H1 (cell line): ENCODE measurements around the gene PRDM1. TPM values are rescaled to one million over a fixed set of nuclear protein-coding genes. Genes with fewer than 3 reads are reported as not detected.

Experiments
- CTCF ChIA-PET: fragments of 300-600 bp; sonication (Branson Sonifier 250); formaldehyde crosslinking; loops from one replicate; lab custom pipeline; 2021; ENCODE audit not compliant: partially characterized antibody; lab: Charles Lee
- POLR2A ChIA-PET: fragments of 300-600 bp; sonication (Branson Sonifier 250); formaldehyde crosslinking; loops from one replicate; lab custom pipeline; 2021; ENCODE audit warnings: inconsistent platforms; ENCODE audit not compliant: partially characterized antibody; lab: Charles Lee
- DNase-seq, 2 experiments: peaks; one replicate each; pipeline versions ENCODE4 v3.0.0 to v3.0.0-alpha.2; 2010 to 2022; ENCODE audit warnings: low spot score in 2 of 2, low read depth in 1 of 2, mixed read lengths in 1 of 2
- FAIRE-seq: peaks from 2 replicates; lab custom pipeline; 2011; peaks lifted over from hg19 to GRCh38; lab: Jason Lieb, UNC
- H2AFZ ChIP-seq: 2 replicates; pipeline ENCODE4 v1.8.1; 2012; ENCODE audit warnings: low read length, inconsistent platforms
- H2AK5ac ChIP-seq: 2 replicates; pipeline ENCODE4 v1.6.1; 2013; ENCODE audit warnings: low read depth, low read length
- H2BK120ac ChIP-seq: replicated peaks from 2 replicates; pipeline ENCODE3; 2013; ENCODE audit warnings: low read depth, low read length, inconsistent platforms
- H2BK12ac ChIP-seq: 2 replicates; pipeline ENCODE4 v1.6.1; 2013; ENCODE audit warnings: low read depth, low read length
- H2BK15ac ChIP-seq: 2 replicates; pipeline ENCODE4 v1.6.1; 2013; ENCODE audit warnings: low read length
- H2BK20ac ChIP-seq: 2 replicates; pipeline ENCODE4 v1.6.1; 2013; ENCODE audit warnings: low read length
- H2BK5ac ChIP-seq: 2 replicates; pipeline ENCODE4 v1.6.1; 2013; ENCODE audit warnings: low read depth, low read length
- H3K14ac ChIP-seq: 2 replicates; pipeline ENCODE4 v1.6.1; 2013; ENCODE audit warnings: inconsistent platforms; ENCODE audit not compliant: insufficient read length
- H3K18ac ChIP-seq: 2 replicates; pipeline ENCODE4 v1.6.1; 2013; ENCODE audit warnings: low read length; ENCODE audit errors: extremely low read depth
- H3K23ac ChIP-seq: 2 replicates; pipeline ENCODE4 v1.6.1; 2013; ENCODE audit warnings: inconsistent platforms; ENCODE audit not compliant: insufficient read length
- H3K23me2 ChIP-seq: 2 replicates; pipeline ENCODE4 v1.6.1; 2013; ENCODE audit warnings: low read depth, low read length
- H3K27ac ChIP-seq: 2 replicates; pipeline ENCODE4 v1.6.1; 2011; ENCODE audit warnings: low read depth, low read length, inconsistent platforms
- H3K27me3 ChIP-seq, 4 experiments: replicated peaks in 1 of 4; 1 replicate in 1 of 4; 2 replicates in 3 of 4; pipeline versions ENCODE4 v1.6.1 to v1.8.1; 2011 to 2013; ENCODE audit warnings: low read length in 3 of 4, mild to moderate bottlenecking in 3 of 4, inconsistent platforms in 2 of 4, mixed read lengths in 2 of 4, moderate library complexity in 1 of 4; ENCODE audit not compliant: control insufficient read depth in 3 of 4, insufficient read depth in 3 of 4; ENCODE audit errors: extremely low read depth in 1 of 4
- H3K36me3 ChIP-seq, 4 experiments: 2 replicates each; pipeline versions ENCODE4 v1.6.1 to v1.8.1; 2011 to 2013; ENCODE audit warnings: mild to moderate bottlenecking in 4 of 4, low read length in 3 of 4, moderate library complexity in 2 of 4, control low read depth in 1 of 4, inconsistent platforms in 1 of 4; ENCODE audit not compliant: insufficient read depth in 4 of 4, control insufficient read depth in 2 of 4
- H3K4ac ChIP-seq: replicated peaks from 2 replicates; pipeline ENCODE3; 2013; ENCODE audit warnings: low read length, low read depth, mixed read lengths, inconsistent platforms; ENCODE audit not compliant: insufficient read length
- H3K4me1 ChIP-seq, 4 experiments: replicated peaks in 1 of 4; 1 replicate in 1 of 4; 2 replicates in 3 of 4; pipeline versions ENCODE4 v1.6.1 to v1.8.1; 2011 to 2013; ENCODE audit warnings: low read length in 3 of 4, inconsistent platforms in 2 of 4, mixed read lengths in 1 of 4; ENCODE audit not compliant: insufficient read depth in 4 of 4, control insufficient read depth in 3 of 4
- H3K4me2 ChIP-seq, 2 experiments: 2 replicates each; pipeline versions ENCODE4 v1.6.1 to v1.8.1; 2011 to 2013; ENCODE audit warnings: low read depth in 2 of 2, low read length in 2 of 2, control low read depth in 1 of 2, inconsistent platforms in 1 of 2, mild to moderate bottlenecking in 1 of 2; ENCODE audit not compliant: insufficient read depth in 1 of 2
- H3K4me3 ChIP-seq, 4 experiments: fragments of 200-600, 300-600 bp in 1 of 4; sonication (generic), shearing (Covaris generic), sonication (Bioruptor Twin) in 1 of 4; 2 replicates each; pipeline versions ENCODE4 v1.5.1 to v1.8.1; 2011 to 2016; ENCODE audit warnings: low read length in 4 of 4, low read depth in 3 of 4, control low read depth in 2 of 4, inconsistent platforms in 2 of 4, mild to moderate bottlenecking in 2 of 4, mixed read lengths in 1 of 4, moderate library complexity in 1 of 4; ENCODE audit not compliant: insufficient read depth in 2 of 4; ENCODE audit errors: extremely low read depth in 1 of 4
- H3K56ac ChIP-seq: replicated peaks from 2 replicates; pipeline ENCODE3; 2013; ENCODE audit warnings: low read depth, mild to moderate bottlenecking, mixed read lengths, low read length, inconsistent platforms; ENCODE audit not compliant: insufficient read length
- H3K79me1 ChIP-seq: 2 replicates; pipeline ENCODE4 v1.6.1; 2013; ENCODE audit warnings: low read depth, low read length, control low read depth
- H3K79me2 ChIP-seq, 2 experiments: 2 replicates each; pipeline versions ENCODE4 v1.6.1 to v1.8.1; 2012 to 2013; ENCODE audit warnings: low read length in 2 of 2, mild to moderate bottlenecking in 2 of 2, inconsistent platforms in 1 of 2; ENCODE audit not compliant: insufficient read depth in 2 of 2, control insufficient read depth in 1 of 2
- H3K9ac ChIP-seq, 4 experiments: replicated peaks in 1 of 4; 1 replicate in 1 of 4; 2 replicates in 3 of 4; pipeline versions ENCODE4 v1.6.1 to v1.8.1; 2011 to 2013; ENCODE audit warnings: low read depth in 3 of 4, low read length in 3 of 4, control low read depth in 2 of 4, mild to moderate bottlenecking in 2 of 4, moderate library complexity in 2 of 4, inconsistent platforms in 1 of 4; ENCODE audit errors: extremely low read depth in 1 of 4
- H3K9me3 ChIP-seq, 2 experiments: 2 replicates each; pipeline versions ENCODE4 v1.6.1 to v1.8.1; 2012 to 2013; ENCODE audit warnings: mild to moderate bottlenecking in 2 of 2, moderate library complexity in 2 of 2, control low read depth in 1 of 2, inconsistent platforms in 1 of 2, low read depth in 1 of 2, low read length in 1 of 2, mixed read lengths in 1 of 2; ENCODE audit not compliant: insufficient read depth in 2 of 2
- H4K20me1 ChIP-seq, 2 experiments: replicated peaks in 1 of 2; 2 replicates each; pipeline versions ENCODE3 to v1.8.1; 2011 to 2013; ENCODE audit warnings: inconsistent platforms in 2 of 2, low read length in 2 of 2, mild to moderate bottlenecking in 1 of 2; ENCODE audit not compliant: insufficient read depth in 2 of 2, control insufficient read depth in 1 of 2
- H4K5ac ChIP-seq: 2 replicates; pipeline ENCODE4 v1.6.1; 2013; ENCODE audit warnings: low read length, low read depth, mixed read lengths, inconsistent platforms; ENCODE audit not compliant: insufficient read length
- H4K8ac ChIP-seq: 2 replicates; pipeline ENCODE4 v1.8.0; 2013; ENCODE audit warnings: mild to moderate bottlenecking, moderate library complexity, low read length, inconsistent platforms; ENCODE audit not compliant: insufficient read depth; ENCODE audit errors: extremely low read depth
- H4K91ac ChIP-seq: replicated peaks from 2 replicates; pipeline ENCODE3; 2013; ENCODE audit warnings: low read length, mixed read lengths, inconsistent platforms; ENCODE audit not compliant: insufficient read length
- CBX5 ChIP-seq: fragments of 300-800, 300-1000 bp; sonication (generic); IDR thresholded peaks from 2 replicates; pipeline ENCODE4 v1.7.1; 2016; ENCODE audit warnings: antibody characterized with exemption, low read length, low read depth
- CEBPB ChIP-seq: IDR thresholded peaks from 2 replicates; pipeline ENCODE4 v1.6.1; 2012; ENCODE audit warnings: low read depth, low read length
- CREB1 ChIP-seq: IDR thresholded peaks from 2 replicates; pipeline ENCODE4 v1.6.1; 2012; ENCODE audit warnings: inconsistent platforms
- CTCF ChIP-seq, 3 experiments: IDR thresholded peaks; 1 replicate in 2 of 3; 2 replicates in 1 of 3; pipeline versions ENCODE4 v1.5.1 to v1.6.1; 2011; ENCODE audit warnings: low read length in 3 of 3, mild to moderate bottlenecking in 3 of 3, inconsistent platforms in 2 of 3, low read depth in 1 of 3, moderate library complexity in 1 of 3; ENCODE audit not compliant: insufficient read depth in 1 of 3; ENCODE audit errors: control extremely low read depth in 1 of 3
- EP300 ChIP-seq, 2 experiments: IDR thresholded peaks; 1 replicate in 1 of 2; 2 replicates in 1 of 2; pipeline ENCODE4 v1.6.1; 2011 to 2012; ENCODE audit warnings: low read depth in 2 of 2, low read length in 2 of 2, mild to moderate bottlenecking in 2 of 2, borderline replicate concordance in 1 of 2, inconsistent platforms in 1 of 2, moderate library complexity in 1 of 2
- GABPA ChIP-seq: IDR thresholded peaks from 2 replicates; pipeline ENCODE4 v1.6.1; 2011; ENCODE audit warnings: mild to moderate bottlenecking, low read length, moderate library complexity, borderline replicate concordance; ENCODE audit not compliant: insufficient read depth
- MAFK ChIP-seq: IDR thresholded peaks from 2 replicates; pipeline ENCODE4 v1.6.1; 2012; ENCODE audit warnings: low read depth, mild to moderate bottlenecking, improper control_type of control experiment, low read length
- POLR2AphosphoS5 ChIP-seq: IDR thresholded peaks from 2 replicates; pipeline ENCODE4 v1.6.1; 2011; ENCODE audit warnings: low read depth, low read length
- RNF2 ChIP-seq: fragments of 200-900, 300-1000 bp; sonication (generic); IDR thresholded peaks from 2 replicates; pipeline ENCODE4 v1.7.1; 2016; ENCODE audit warnings: borderline replicate concordance, low read depth, mild to moderate bottlenecking, antibody characterized with exemption, low read length; ENCODE audit not compliant: poor library complexity, severe bottlenecking; ENCODE audit errors: missing control alignments
- SP1 ChIP-seq: IDR thresholded peaks from 2 replicates; pipeline ENCODE4 v1.6.1; 2011; ENCODE audit warnings: low read depth, low read length
- SP2 ChIP-seq: IDR thresholded peaks from 2 replicates; pipeline ENCODE4 v1.6.1; 2012; ENCODE audit warnings: mild to moderate bottlenecking, low read length, inconsistent platforms
- TAF1 ChIP-seq: IDR thresholded peaks from 2 replicates; pipeline ENCODE4 v1.6.1; 2011; ENCODE audit warnings: mild to moderate bottlenecking, low read depth, low read length
- WGBS, 2 experiments: shearing (Covaris generic) in 1 of 2; methylation state at CpG; one replicate each; pipeline versions ENCODE4 v1.1.6 to v1.1.7; 2013 to 2015; ENCODE audit warnings: low lambda C conversion rate in 2 of 2, mixed read lengths in 2 of 2, inconsistent platforms in 1 of 2, low coverage in 1 of 2, missing lambda C conversion rate in 1 of 2; ENCODE audit not compliant: insufficient replicate concordance in 2 of 2, insufficient coverage in 1 of 2, insufficient read length in 1 of 2; ENCODE audit errors: extremely low coverage in 1 of 2, missing lambda C conversion rate in 1 of 2; 5-methylcytosine and 5-hydroxymethylcytosine counted together
- polyA plus RNA-seq, 7 experiments: library from polyadenylated mRNA; depleted of rRNA in 3 of 7; stranded (reverse) in 5 of 7; unstranded in 2 of 7; fragments of >200 nt in 5 of 7; fragments of 200-250 nt in 2 of 7; gene quantifications; 1 replicate in 5 of 7; 2 replicates in 1 of 7; 4 replicates in 1 of 7; pipeline versions ENCODE4 v1.2.1 to v1.2.3, GENCODE V29; 2011 to 2013; ENCODE audit warnings: missing spikeins in 2 of 7, mixed read lengths in 2 of 7
- total RNA-seq: library from RNA; stranded (reverse); fragmentation: NEBNext Ultra II Directional; extraction: Animal tissue kit (Norgen Biotek cat#: 25700); gene quantifications from 2 replicates; pipeline ENCODE4 v1.2.1, GENCODE V29; 2021

The PRDM1 gene
- total and polyA plus RNA-seq, 2 of the 8 experiments (the other 6 are each of a cell fraction or from before 2014, with no cell fraction given), result 0.21 to 0.74 TPM

- H4K20me1 ChIP-seq, result no peaks in the 10 kb centered on the region
- TF ChIP-seq CTCF (IDR thresholded peaks at IDR 0.05; ENCODE audit: control extremely low read depth in 1 of 3, insufficient read depth in 1 of 3, low read depth in 1 of 3, low read length in 3 of 3) (no peak), CREB1 (no peak), SP2 (no peak), EP300 (IDR thresholded peaks at IDR 0.05; ENCODE audit: borderline replicate concordance in 1 of 2, low read depth in 2 of 2, low read length in 2 of 2) (no peak), TAF1 (no peak), SP1 (no peak), CEBPB (no peak), RNF2 (no peak), MAFK (no peak), POLR2AphosphoS5 (no peak), GABPA (no peak), CBX5 (no peak)
Observed at GRCh38 chr6:106114492-106114891, 28.4 kb downstream of the PRDM1 start.

More at GRCh38 chr6:106114492-106114891, 28.4 kb downstream of the PRDM1 start:
- no peaks in the 10 kb centered on the region for H3K36me3 ChIP-seq
- no peak overlapping the region for H4K91ac ChIP-seq
- 95% methylated on average over 9 of the region's 9 CpGs; no CpG with 5 or more reads in 1 of the 2 experiments for WGBS, 2 experiments
- H3K23ac ChIP-seq, result no peak overlapping the region
- no peak overlapping the region for H3K4ac ChIP-seq
- H3K4me2 ChIP-seq, result no peak overlapping the region
- H2AK5ac ChIP-seq, result no peak overlapping the region
- ChIA-PET CTCF (interaction anchor here (0.7 to 2.1 kb wide), 3 partner anchors 28 to 187 kb away, joined by 3 to 4 read pairs (median 3); partner anchors contain the start of gene PRDM1), POLR2A (no interaction called here)
- H3K18ac ChIP-seq, result no peak overlapping the region
- H3K9ac ChIP-seq, result no peak overlapping the region
- H3K23me2 ChIP-seq, result no peaks in the 10 kb centered on the region; the same call in 1 of the 2 replicates
- H3K27ac ChIP-seq, result no peak overlapping the region
- H2BK120ac ChIP-seq, result no peak overlapping the region
- H3K9me3 ChIP-seq, result no peaks in the 10 kb centered on the region
- no peaks in the 10 kb centered on the region for H3K79me1 ChIP-seq
- no peak overlapping the region for H4K5ac ChIP-seq
- no peak overlapping the region for H3K4me3 ChIP-seq
- FAIRE-seq (no peak), DNase-seq (no peak)
- H2AFZ ChIP-seq, result no peak overlapping the region
- H3K79me2 ChIP-seq, result no peaks in the 10 kb centered on the region
- no peak overlapping the region for H2BK5ac ChIP-seq
- H2BK15ac ChIP-seq, result no peak overlapping the region
- H3K4me1 ChIP-seq, result no peaks in the 10 kb centered on the region
- no peak overlapping the region for H4K8ac ChIP-seq
- no peaks in the 10 kb centered on the region for H3K27me3 ChIP-seq
- no peak overlapping the region for H3K14ac ChIP-seq
- H3K56ac ChIP-seq, result no peak overlapping the region
- H2BK12ac ChIP-seq, result no peak overlapping the region
- no peak overlapping the region for H2BK20ac ChIP-seq
